ENCODE data around the gene SOCS1. TPM values are rescaled to one million over a fixed set of nuclear protein-coding genes. Genes with fewer than 3 reads are reported as not detected.
A peak's percentile ranks its signal among the peaks of the same experiment; 100 is the strongest.

The SOCS1 gene
- total and polyA plus RNA-seq, 2 of the 8 experiments (the other 6 are each of a cell fraction or from before 2014, with no cell fraction given) = 21.0 to 48.9 TPM

DNA sequence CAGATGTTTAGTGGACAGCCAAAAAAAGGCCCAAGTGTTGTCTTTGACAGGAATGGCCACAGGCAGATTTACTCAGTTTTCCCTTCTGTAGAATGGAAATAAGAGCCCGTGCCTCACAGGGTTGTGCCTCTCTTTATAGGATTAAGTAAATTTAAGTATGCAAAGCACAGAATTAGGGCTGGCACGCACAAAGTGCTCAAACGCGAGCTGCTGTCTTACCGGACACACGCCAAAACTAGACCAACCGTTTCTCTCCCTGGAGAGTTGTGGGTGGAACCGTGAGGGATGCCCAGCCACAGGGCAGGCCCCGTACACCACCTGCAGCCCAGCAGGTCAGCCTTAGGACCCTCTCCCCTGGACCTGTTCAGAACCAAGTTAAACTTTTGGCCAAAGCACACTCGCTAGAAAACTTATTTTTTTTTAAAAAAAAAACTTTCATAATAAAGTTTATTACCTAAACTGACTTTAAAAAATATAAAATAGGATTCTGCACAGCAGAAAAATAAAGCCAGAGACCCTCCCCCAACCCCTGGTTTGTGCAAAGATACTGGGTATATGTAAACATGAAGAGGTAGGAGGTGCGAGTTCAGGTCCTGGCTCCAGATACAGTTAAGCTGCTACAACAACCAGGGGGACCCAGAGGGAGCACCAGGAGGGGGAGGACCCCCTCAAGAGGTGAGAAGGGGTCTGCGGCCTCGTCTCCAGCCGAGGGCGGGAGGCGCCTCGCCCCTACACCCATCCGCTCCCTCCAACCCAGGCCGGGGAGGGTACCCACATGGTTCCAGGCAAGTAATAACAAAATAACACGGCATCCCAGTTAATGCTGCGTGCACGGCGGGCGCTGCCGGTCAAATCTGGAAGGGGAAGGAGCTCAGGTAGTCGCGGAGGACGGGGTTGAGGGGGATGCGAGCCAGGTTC is 1.8 kb downstream of the SOCS1 start:
- Histone ChIP-seq H3K27me3 (replicated peaks in 1 of 4; ENCODE audit: control insufficient read depth in 3 of 4, extremely low read depth in 1 of 4, insufficient read depth in 3 of 4, low read length in 3 of 4) (no peaks in the 10 kb centered on the region; a peak in 1 of 7 replicates), H3K23me2 (ENCODE audit: low read depth, low read length) (peaks cover 15% of the 10 kb centered on the region), H3K9me3 (ENCODE audit: insufficient read depth in 2 of 2, low read depth in 1 of 2, low read length in 1 of 2) (no peaks in the 10 kb centered on the region), H3K36me3 (ENCODE audit: control insufficient read depth in 2 of 4, insufficient read depth in 4 of 4, low read length in 3 of 4) (peaks cover 0 to 8% (median 5%) of the 10 kb centered on the region in 4 experiments; a peak in 5 of 8 replicates), H3K9ac (replicated peaks in 1 of 4; ENCODE audit: extremely low read depth in 1 of 4, low read depth in 3 of 4, low read length in 3 of 4) (peak overlapping the region in 3 of 4 experiments; percentile 2 to 46 (median 45); a peak in 5 of 7 replicates), H3K4me3 (ENCODE audit: extremely low read depth in 1 of 4, insufficient read depth in 2 of 4, low read depth in 3 of 4, low read length in 4 of 4) (peak overlapping the region; percentile 59 to 97 (median 74)), H3K14ac (ENCODE audit: insufficient read length) (no peak overlapping the region), H3K18ac (ENCODE audit: extremely low read depth, low read length) (peak overlapping the region; percentile 48; the same call in 1 of the 2 replicates), H2AFZ (ENCODE audit: low read length) (no peak overlapping the region), H3K79me1 (ENCODE audit: low read depth, low read length) (peaks cover 4% of the 10 kb centered on the region), H4K20me1 (replicated peaks in 1 of 2; ENCODE audit: control insufficient read depth in 1 of 2, insufficient read depth in 2 of 2, low read length in 2 of 2) (peaks cover 11 to 22% of the 10 kb centered on the region in 2 experiments), H3K27ac (ENCODE audit: low read depth, low read length) (no peak overlapping the region), H3K56ac (replicated peaks; ENCODE audit: insufficient read length, low read depth, low read length) (peak overlapping the region; percentile 19), H4K91ac (replicated peaks; ENCODE audit: insufficient read length, low read length) (no peak overlapping the region), H2BK12ac (ENCODE audit: low read depth, low read length) (no peak overlapping the region), H2BK15ac (ENCODE audit: low read length) (no peak overlapping the region), H3K4me2 (ENCODE audit: insufficient read depth in 1 of 2, low read depth in 2 of 2, low read length in 2 of 2) (peak overlapping the region; percentile 82 to 86), H2BK120ac (replicated peaks; ENCODE audit: low read depth, low read length) (no peak overlapping the region), H3K4me1 (replicated peaks in 1 of 4; ENCODE audit: control insufficient read depth in 3 of 4, insufficient read depth in 4 of 4, low read length in 3 of 4) (peaks cover 0 to 19% (median 8%) of the 10 kb centered on the region in 4 experiments; a peak in 5 of 7 replicates), H2BK5ac (ENCODE audit: low read depth, low read length) (0 out of 2 replicates have a peak overlapping the region, but pooled peaks have one; percentile 16), H2BK20ac (ENCODE audit: low read length) (no peak overlapping the region), H3K23ac (ENCODE audit: insufficient read length) (no peak overlapping the region), H3K4ac (replicated peaks; ENCODE audit: insufficient read length, low read depth, low read length) (no peak overlapping the region), H4K5ac (ENCODE audit: insufficient read length, low read depth, low read length) (no peak overlapping the region), H4K8ac (ENCODE audit: extremely low read depth, insufficient read depth, low read length) (peak overlapping the region; percentile 92), H3K79me2 (ENCODE audit: control insufficient read depth in 1 of 2, insufficient read depth in 2 of 2, low read length in 2 of 2) (peaks cover 0 to 28% of the 10 kb centered on the region in 2 experiments; a peak in 2 of 4 replicates), H2AK5ac (ENCODE audit: low read depth, low read length) (no peak overlapping the region)
- no peak for FAIRE-seq
- WGBS, 2 experiments (ENCODE audit: extremely low coverage in 1 of 2, insufficient coverage in 1 of 2, insufficient read length in 1 of 2, insufficient replicate concordance in 2 of 2, low coverage in 1 of 2, low lambda C conversion rate in 2 of 2, missing lambda C conversion rate in 1 of 2) = 42% methylated on average over 29 of the region's 29 CpGs; no CpG with 5 or more reads in 1 of the 2 experiments
- POLR2A ChIA-PET (ENCODE audit: partially characterized antibody) = interaction anchor here (0.7 to 4.6 kb wide), 36 partner anchors 8 to 259 kb away, joined by 3 to 32 read pairs (median 7); partner anchors contain the start of gene TNP2
- no peak for DNase-seq (ENCODE audit: low read depth in 1 of 2, low spot score in 2 of 2)
- CTCF ChIA-PET (ENCODE audit: partially characterized antibody) = interaction anchor here (0.6 to 6.8 kb wide), 27 partner anchors 13 to 304 kb away, joined by 3 to 79 read pairs (median 5); partner anchors contain the start of genes PRM3 and TNP2
- TF ChIP-seq RFX5 (IDR thresholded peaks at IDR 0.05; ENCODE audit: borderline replicate concordance, low read depth, low read length) (no peak), HDAC2 (IDR thresholded peaks at IDR 0.05; ENCODE audit: borderline replicate concordance in 1 of 2, low read depth in 2 of 2, low read length in 2 of 2) (no peak), SP4 (IDR thresholded peaks at IDR 0.05; ENCODE audit: low read length) (no peak), TEAD4 (IDR thresholded peaks at IDR 0.05; ENCODE audit: low read depth, low read length) (no peak), GABPA (IDR thresholded peaks at IDR 0.05; ENCODE audit: borderline replicate concordance, insufficient read depth, low read length) (no peak), POLR2A (IDR thresholded peaks at IDR 0.05; ENCODE audit: control extremely low read depth in 1 of 2, low read depth in 2 of 2, low read length in 2 of 2) (0 out of 3 replicates have a peak, but pooled peaks of 1 of the 2 experiments have one; percentile 19), EP300 (IDR thresholded peaks at IDR 0.05; ENCODE audit: borderline replicate concordance in 1 of 2, low read depth in 2 of 2, low read length in 2 of 2) (no peak), ZNF274 (IDR thresholded peaks at IDR 0.05; ENCODE audit: borderline replicate concordance, extremely low read depth, low read length) (no peak), SIX5 (IDR thresholded peaks at IDR 0.05; ENCODE audit: low read depth, low read length) (no peak), PHF8 (conservative IDR thresholded peaks at IDR 0.05; ENCODE audit: low read depth, low read length) (no peak; the same call in 1 of the 2 replicates)

All from H1 (cell line).